Natural killer cell treated with Interleukin-12 subunit alpha and Interleukin-12 subunit beta and Interleukin-15 and Interleukin-18, amount 100 ng/mL, for 72 hours (primary cell): ENCODE results near the gene RHOXF1. TPM values are rescaled to one million over a fixed set of nuclear protein-coding genes. Genes with fewer than 3 reads are reported as not detected.
"Not testable (repeated sequence)": the region's sequence is repeated elsewhere in the genome, so short reads cannot be mapped to it uniquely, and the experiment has no call there.

Experiments used
- ATAC-seq, 2 donors: fragments of 150-1000 bp; cut with Tn5 transposase in 1 of 2; sonication (Bioruptor Pico), chemical (Tn5 transposase) in 1 of 2; 2 replicates each; pipeline ENCODE4 v1.10.0; 2021
- DNase-seq: peaks from one replicate; pipeline ENCODE4 v3.0.0; 2022; ENCODE audit warnings: low spot score
- H3K27ac Mint-ChIP-seq, 2 donors: 1 replicate in 1 of 2; 2 replicates in 1 of 2; pipeline ENCODE4 v1.8.0; 2022; ENCODE audit warnings: mixed read lengths in 2 of 2, mild to moderate bottlenecking in 1 of 2, moderate library complexity in 1 of 2
- H3K27me3 Mint-ChIP-seq, 2 donors: 1 replicate in 1 of 2; 2 replicates in 1 of 2; pipeline ENCODE4 v1.8.0; 2022; ENCODE audit warnings: mixed read lengths in 2 of 2
- H3K36me3 Mint-ChIP-seq: one replicate; pipeline ENCODE4 v1.8.0; 2022; ENCODE audit warnings: mixed read lengths
- H3K4me1 Mint-ChIP-seq, 2 donors: 1 replicate in 1 of 2; 2 replicates in 1 of 2; pipeline ENCODE4 v1.8.0; 2022; ENCODE audit warnings: low read depth in 2 of 2, mixed read lengths in 2 of 2, mild to moderate bottlenecking in 1 of 2
- H3K4me3 Mint-ChIP-seq: one replicate; pipeline ENCODE4 v1.8.0; 2022; ENCODE audit warnings: mixed read lengths
- H3K9me3 Mint-ChIP-seq: 2 replicates; pipeline ENCODE4 v1.8.0; 2022; ENCODE audit warnings: mixed read lengths
- total RNA-seq, 2 donors: library from RNA; stranded (reverse); gene quantifications; one replicate each; pipeline ENCODE4 v1.2.3, GENCODE V29; 2022

The RHOXF1 gene, protein sequence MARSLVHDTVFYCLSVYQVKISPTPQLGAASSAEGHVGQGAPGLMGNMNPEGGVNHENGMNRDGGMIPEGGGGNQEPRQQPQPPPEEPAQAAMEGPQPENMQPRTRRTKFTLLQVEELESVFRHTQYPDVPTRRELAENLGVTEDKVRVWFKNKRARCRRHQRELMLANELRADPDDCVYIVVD
- total RNA-seq: not detected

DNA sequence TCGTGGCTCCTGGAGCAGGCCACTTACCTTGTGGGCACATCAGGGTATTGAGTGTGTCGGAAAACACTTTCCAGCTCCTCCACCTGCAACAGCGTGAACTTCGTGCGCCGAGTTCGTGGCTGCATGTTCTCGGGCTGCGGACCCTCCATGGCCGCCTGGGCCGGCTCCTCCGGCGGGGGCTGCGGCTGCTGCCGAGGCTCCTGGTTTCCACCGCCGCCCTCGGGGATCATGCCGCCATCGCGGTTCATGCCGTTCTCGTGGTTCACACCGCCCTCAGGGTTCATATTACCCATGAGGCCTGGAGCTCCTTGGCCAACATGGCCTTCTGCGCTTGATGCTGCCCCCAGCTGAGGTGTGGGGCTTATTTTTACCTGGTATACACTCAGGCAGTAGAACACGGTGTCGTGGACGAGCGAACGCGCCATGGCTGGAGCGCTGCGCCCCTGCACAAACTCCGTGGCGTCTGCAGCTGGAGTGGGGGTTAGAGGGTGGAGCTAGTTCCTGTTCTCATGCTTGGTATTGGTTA is at the start of gene RHOXF1:
Gene RHOXF1, minus strand, starts transcription at position 476 of the 526 bp plus-strand sequence. Its CDS starts 51 bp downstream, at position 425.
- H3K36me3 Mint-ChIP-seq: no peaks in the 10 kb centered on the region
- peaks cover 0 to 3% of the 10 kb centered on the region in 2 donors for H3K27me3 Mint-ChIP-seq
- DNase-seq (no peak), ATAC-seq (no peak)
- no peaks in the 10 kb centered on the region for H3K9me3 Mint-ChIP-seq
- H3K4me1 Mint-ChIP-seq: no peaks in the 10 kb centered on the region
- H3K4me3 Mint-ChIP-seq: no peak within 1 kb of the TSS
- no peak within 1 kb of the TSS for H3K27ac Mint-ChIP-seq

DNA sequence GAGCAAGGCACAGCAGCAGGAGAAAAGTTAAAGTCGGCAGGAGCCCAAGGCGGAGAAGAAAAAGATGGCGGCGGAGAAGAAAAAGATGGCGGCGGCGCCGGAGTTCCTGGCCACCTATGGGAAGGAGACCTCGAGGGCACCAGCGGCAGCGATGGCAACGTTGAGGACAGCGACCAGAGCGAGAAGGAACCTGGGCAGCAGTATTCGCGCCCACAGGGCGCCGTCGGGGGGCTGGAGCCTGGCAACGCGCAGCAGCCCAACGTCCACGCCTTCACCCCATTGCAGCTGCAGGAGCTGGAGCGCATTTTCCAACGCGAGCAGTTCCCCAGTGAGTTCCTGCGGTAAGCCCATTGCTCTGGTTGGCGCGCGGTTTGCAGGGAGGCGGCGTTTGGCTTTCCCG is 43.4 kb upstream of the RHOXF1 start:
- H3K27me3 Mint-ChIP-seq, H3K4me1 Mint-ChIP-seq, H3K9me3 Mint-ChIP-seq, H3K27ac Mint-ChIP-seq, H3K36me3 Mint-ChIP-seq, DNase-seq, H3K4me3 Mint-ChIP-seq, ATAC-seq: not testable (repeated sequence)

DNA sequence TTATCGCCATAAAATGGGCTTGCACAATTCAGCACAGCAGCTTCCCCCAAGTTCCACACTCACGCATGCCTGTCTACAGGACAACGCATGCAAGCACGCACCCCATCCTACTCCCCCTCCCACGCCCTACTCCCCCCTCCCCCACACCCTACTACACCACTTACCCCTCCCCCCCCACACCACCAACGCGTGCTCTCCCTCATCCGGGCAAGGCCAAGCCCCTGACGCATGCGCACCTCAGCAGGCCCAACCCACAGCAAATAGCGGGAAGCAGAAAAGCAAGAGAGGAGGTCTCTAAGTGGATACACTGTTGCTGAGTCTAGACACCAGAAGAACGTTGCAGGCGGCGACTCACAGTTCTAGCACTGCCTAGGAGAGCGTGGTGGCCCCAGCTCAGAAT is 42.6 kb upstream of the RHOXF1 start, which contains the start of gene RHOXF2:
Gene RHOXF2, plus strand, starts transcription at position 301 of the 400 bp plus-strand sequence. CDS start 138 bp downstream, outside the sequence.
- DNase-seq, ATAC-seq, H3K27me3 Mint-ChIP-seq, H3K4me1 Mint-ChIP-seq, H3K4me3 Mint-ChIP-seq, H3K27ac Mint-ChIP-seq, H3K36me3 Mint-ChIP-seq, H3K9me3 Mint-ChIP-seq: not testable (repeated sequence)

DNA sequence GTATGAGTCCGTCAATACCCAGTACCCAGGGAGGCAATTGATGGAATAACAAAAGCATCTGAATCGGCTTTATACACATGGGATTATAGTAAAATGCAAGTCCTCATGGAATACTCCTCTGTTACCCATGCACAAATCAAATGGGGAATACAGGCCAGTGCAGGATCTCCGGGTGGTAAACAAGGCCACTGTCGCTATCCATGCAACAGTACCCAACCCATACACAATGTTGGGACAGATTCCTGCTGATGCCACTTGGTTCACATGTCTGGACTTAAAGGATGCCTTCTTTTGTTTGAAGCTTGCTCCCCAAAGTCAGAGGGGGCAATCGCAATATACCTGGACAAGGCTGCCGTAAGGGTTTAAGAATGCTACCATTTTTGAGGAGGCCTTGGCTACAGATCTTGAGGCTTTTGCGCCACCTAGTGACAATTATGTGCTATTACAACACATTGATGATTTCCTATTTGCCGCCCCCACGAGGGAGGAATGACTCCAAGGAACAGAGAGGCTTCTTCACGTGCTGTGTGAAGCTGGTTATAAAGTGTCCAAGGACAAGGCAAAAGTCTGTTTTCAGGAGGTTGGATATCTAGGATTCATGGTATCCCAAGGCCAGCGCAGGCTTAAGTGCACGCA is 34.5 kb upstream of the RHOXF1 start:
- not testable (repeated sequence) for H3K36me3 Mint-ChIP-seq, H3K9me3 Mint-ChIP-seq, DNase-seq, H3K27ac Mint-ChIP-seq, H3K4me3 Mint-ChIP-seq, H3K27me3 Mint-ChIP-seq
- ATAC-seq: peak in 1 of 2 donors; percentile 55
- H3K4me1 Mint-ChIP-seq: peaks cover 20 to 21% of the 10 kb centered on the region in 2 donors

DNA sequence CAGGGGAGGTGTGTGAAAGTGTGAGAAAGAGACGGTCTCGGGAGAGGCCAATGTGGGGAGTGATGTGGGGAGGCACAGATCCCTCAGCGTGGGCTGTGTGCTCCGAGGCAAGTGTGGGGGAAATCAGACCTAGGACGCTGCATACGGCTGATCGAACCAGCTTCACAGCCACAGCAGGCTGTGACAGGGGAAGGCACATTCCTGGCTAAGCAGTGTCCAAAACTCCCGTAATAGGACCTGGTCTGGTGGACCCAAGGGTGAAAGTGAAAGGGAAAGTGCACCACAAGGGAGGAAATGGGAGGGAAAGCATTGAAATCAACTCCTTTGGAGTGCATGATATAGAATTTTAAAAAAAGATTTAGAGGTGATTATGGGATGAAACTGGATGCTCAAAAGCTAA is 31.8 kb upstream of the RHOXF1 start:
- DNase-seq (no peak), ATAC-seq (peak in 1 of 2 donors; percentile 32)
- Mint-ChIP-seq H3K27ac (no peak overlapping the region), H3K9me3 (no peaks in the 10 kb centered on the region), H3K27me3 (peaks cover 0 to 6% of the 10 kb centered on the region in 2 donors), H3K36me3 (no peaks in the 10 kb centered on the region), H3K4me1 (peaks cover 28 to 34% of the 10 kb centered on the region in 2 donors), H3K4me3 (no peak overlapping the region)

DNA sequence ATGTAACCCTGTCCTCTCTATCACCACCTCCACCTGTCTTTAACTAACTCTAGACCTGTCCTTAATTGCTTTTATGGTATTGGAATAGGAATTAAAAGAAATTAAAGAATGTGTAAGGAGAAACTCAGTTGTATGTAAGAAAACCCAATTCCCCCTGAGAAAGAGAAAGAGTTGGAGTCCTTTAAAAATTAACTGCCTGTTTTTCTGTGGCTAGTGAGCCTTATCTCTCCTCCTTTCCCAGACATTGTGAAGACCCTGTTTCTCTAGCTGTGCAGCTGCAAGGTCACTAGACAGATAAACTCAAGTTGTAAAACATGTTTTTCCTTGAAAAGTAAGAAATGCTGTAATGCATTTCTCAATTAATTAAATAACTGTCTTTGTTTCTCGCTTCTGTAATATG is 30.6 kb upstream of the RHOXF1 start:
- H3K36me3 Mint-ChIP-seq, H3K9me3 Mint-ChIP-seq, H3K27me3 Mint-ChIP-seq, DNase-seq, H3K4me3 Mint-ChIP-seq, ATAC-seq: not testable (repeated sequence)
- Mint-ChIP-seq H3K27ac (peak overlapping the region in 1 of 2 donors; percentile 21), H3K4me1 (peaks cover 28 to 41% of the 10 kb centered on the region in 2 donors)

DNA sequence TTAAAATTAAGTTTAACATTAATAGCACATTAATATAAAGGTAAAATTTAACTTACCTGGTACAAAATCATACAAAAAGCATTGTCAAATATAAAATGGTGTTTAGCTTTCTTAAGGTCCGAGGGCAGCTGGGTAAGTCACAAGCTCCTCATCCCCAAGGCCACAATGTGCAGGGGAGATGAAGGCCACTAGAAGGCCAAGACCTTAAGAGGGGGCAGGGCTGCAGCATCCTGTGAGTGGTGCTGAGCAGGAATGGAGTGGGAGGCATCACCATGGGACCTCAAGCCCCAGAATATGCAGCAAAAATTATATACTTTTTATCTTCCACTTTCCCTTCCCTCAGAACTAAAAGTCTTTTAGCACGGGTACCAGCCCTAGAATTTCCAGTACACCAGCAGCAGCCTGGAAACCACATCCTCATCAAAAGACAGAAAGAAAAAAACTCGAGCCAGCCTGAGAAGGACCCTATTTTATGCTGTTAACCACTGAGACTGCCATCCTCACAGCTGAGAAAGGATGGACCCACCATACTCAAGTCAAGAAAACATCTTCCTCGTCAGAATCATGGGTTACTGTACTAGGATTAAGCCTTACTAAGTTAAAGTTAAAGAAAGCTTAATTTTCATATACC is 29.7 kb upstream of the RHOXF1 start:
- Mint-ChIP-seq H3K27ac (peak overlapping the region in 1 of 2 donors; percentile 21), H3K4me1 (peaks cover 28 to 47% of the 10 kb centered on the region in 2 donors), H3K36me3 (no peaks in the 10 kb centered on the region), H3K27me3 (peaks cover 0 to 9% of the 10 kb centered on the region in 2 donors), H3K9me3 (no peaks in the 10 kb centered on the region), H3K4me3 (no peak overlapping the region)
- DNase-seq (no peak), ATAC-seq (peak in 1 of 2 donors; percentile 71)

DNA sequence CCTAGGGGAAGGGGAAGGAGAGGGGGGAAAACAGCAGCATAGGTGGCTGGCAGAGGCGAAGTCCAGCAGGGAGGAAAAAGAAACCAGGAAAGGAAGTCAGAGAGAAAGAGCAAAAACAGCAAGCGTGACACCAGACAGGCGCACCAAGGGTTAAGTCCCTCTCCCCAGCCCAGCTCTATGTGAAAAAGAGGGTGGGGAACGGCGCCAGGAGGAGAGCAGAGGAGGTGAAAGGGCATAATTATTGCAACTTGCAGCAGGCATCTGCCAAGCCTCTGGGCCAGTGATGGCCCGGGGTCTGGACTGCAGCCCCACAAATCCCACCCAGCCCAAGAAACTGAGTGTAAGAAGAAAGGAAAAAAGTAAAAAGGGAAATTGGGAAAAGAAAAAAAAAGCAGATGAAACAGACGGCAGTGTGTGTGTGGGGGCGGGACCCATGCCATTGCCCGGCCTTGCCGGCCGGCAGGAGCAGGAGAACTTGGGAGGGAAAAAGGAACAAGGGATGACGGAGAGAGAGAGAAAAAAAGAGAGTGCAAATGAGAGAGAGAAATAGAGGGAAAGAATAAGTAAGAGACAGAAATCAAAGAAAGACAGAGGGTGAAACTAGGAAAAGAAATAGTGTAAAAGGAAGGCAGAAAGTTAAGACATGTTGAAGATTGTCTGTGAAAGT is 28.6 kb upstream of the RHOXF1 start:
- Mint-ChIP-seq H3K9me3 (no peaks in the 10 kb centered on the region), H3K4me3 (no peak overlapping the region), H3K27ac (peak overlapping the region; percentile 30 to 71), H3K27me3 (peaks cover 0 to 9% of the 10 kb centered on the region in 2 donors), H3K4me1 (peaks cover 28 to 47% of the 10 kb centered on the region in 2 donors), H3K36me3 (no peaks in the 10 kb centered on the region)
- no peak for ATAC-seq
- no peak for DNase-seq

DNA sequence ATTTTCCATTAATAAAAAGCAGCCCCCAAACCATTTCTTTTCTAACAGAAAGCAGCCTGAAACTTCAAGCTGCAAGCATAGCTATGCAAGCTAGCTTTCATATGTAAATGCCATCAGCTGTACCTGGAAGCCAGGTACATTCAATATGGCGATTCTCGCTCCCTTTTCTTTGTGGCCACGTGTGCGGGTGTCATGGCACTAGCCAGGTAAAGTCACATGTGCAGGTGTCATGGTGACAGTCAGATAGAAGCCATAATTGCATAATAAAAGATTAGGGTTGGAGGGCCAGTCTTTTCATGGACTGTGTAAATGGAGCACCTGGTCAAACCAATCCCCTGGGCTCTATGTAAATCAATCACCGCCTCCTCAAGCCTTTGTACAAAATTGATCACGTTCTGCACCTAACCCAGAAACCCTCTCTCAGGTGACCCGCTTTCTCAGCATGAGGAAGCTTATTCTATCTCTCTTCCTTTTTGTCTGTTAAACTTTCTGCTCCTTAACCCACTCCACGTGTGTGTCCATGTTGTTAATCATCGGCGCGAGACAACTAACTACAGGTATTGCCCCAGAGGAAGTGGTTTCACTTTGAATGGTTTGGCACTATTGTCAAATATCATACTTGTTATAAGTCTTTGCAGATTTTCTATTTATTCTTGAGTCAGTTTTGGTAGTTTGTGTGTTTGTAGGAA is 24.7 kb upstream of the RHOXF1 start:
- no peaks in the 10 kb centered on the region for H3K36me3 Mint-ChIP-seq
- no peak overlapping the region for H3K4me3 Mint-ChIP-seq
- H3K27ac Mint-ChIP-seq: no peak overlapping the region
- no peak for DNase-seq
- H3K27me3 Mint-ChIP-seq: peaks cover 0 to 9% of the 10 kb centered on the region in 2 donors
- H3K4me1 Mint-ChIP-seq: peaks cover 10 to 27% of the 10 kb centered on the region in 2 donors
- H3K9me3 Mint-ChIP-seq: no peaks in the 10 kb centered on the region
- no peak for ATAC-seq

DNA sequence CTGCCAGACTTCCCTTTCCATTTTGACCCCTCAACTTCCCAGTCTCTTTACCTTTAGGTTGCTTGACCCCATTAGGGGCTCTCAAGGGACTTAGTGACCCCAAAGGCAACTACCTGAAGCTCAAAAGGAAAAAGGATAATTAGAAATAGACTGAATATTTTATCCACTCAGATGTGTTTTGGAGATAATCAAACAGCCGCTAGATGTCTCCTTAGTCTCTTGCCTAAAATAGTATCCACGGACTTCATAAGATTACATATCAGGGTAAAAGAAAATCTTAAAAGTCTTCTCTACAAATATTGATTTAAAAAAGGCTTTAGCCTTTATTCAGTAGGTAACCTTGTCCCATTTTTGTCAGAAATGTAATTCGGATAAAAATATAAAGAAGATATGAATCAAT is 21.7 kb upstream of the RHOXF1 start:
- H3K4me3 Mint-ChIP-seq: no peak overlapping the region
- peaks cover 0 to 5% of the 10 kb centered on the region in 2 donors for H3K27me3 Mint-ChIP-seq
- H3K36me3 Mint-ChIP-seq: no peaks in the 10 kb centered on the region
- H3K27ac Mint-ChIP-seq: no peak overlapping the region
- DNase-seq: no peak
- ATAC-seq: no peak
- peaks cover 0 to 12% of the 10 kb centered on the region in 2 donors for H3K4me1 Mint-ChIP-seq
- H3K9me3 Mint-ChIP-seq: no peaks in the 10 kb centered on the region

DNA sequence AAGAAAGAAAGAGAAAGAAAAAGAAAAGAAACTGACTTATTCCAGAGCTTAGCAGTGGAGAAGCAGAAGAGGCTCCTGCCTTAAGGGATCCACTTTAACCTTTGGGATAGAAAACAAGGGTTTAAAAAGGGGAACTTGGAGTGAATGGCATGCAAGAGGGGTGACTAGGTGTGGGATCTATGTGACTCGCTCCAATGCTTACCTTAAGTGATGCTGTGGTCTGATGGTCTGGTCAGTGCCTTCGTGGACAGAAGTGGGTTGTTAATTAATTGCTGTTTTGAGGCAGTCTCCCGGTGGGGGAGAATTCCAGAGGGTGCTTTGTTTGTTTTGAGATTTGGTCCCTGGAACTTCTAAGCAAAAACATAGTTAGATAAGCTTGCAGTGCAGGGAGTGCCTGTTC is 21.1 kb upstream of the RHOXF1 start:
- Mint-ChIP-seq H3K27me3 (peaks cover 0 to 4% of the 10 kb centered on the region in 2 donors), H3K4me3 (no peak overlapping the region), H3K36me3 (no peaks in the 10 kb centered on the region), H3K9me3 (no peaks in the 10 kb centered on the region), H3K4me1 (peaks cover 0 to 10% of the 10 kb centered on the region in 2 donors), H3K27ac (no peak overlapping the region)
- ATAC-seq: no peak
- no peak for DNase-seq

DNA sequence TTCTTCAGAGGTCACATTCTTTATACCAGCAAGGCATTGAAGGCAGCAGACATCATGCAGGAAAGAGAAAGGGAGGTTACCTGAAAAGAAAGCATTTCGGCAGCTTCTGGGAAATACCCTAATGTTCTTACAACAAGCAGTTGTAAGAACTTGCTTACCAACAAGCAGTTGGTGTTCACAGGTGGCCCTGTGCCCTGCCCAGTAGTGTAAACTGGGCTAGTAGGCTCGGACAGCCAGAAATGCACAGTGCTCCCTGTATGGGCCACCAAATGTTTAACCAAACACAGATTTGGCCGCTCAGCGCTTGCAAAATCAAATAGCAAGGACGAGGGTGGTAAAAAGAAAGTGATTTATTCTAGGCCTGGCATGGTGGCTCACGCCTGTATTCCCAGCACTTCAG is 20.4 kb upstream of the RHOXF1 start:
- Mint-ChIP-seq H3K9me3 (no peaks in the 10 kb centered on the region), H3K27me3 (peaks cover 0 to 4% of the 10 kb centered on the region in 2 donors), H3K27ac (no peak overlapping the region), H3K4me3 (no peak overlapping the region), H3K36me3 (no peaks in the 10 kb centered on the region), H3K4me1 (peaks cover 0 to 4% of the 10 kb centered on the region in 2 donors)
- no peak for ATAC-seq
- DNase-seq: no peak

DNA sequence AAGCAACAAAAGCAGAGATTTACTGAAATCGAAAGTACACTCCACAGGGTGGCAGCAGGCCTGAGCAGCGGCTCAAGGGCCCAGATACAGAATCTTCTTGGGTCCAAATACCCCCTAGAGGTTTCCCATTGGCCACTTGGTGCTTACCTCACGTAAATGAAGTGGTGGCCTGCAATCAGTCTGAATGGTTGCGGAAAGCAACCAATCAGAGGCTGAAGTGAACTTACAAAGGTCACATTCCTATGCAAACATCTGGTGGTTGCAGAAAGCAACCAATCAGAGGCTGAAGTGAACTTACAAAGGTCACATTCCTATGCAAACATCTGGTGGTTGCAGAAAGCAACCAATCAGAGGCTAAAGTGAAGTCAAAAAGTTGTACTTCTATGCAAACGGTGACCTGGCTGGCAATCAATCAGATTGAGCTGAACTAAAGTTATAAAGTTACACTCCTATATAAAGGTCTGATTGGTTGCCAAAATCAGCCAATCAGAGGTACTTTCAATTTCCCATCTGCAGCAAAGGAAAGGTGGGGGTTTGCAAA is 12.7 kb upstream of the RHOXF1 start:
- not testable (repeated sequence) for H3K4me3 Mint-ChIP-seq, H3K9me3 Mint-ChIP-seq, H3K36me3 Mint-ChIP-seq, DNase-seq, ATAC-seq, H3K27ac Mint-ChIP-seq, H3K4me1 Mint-ChIP-seq, H3K27me3 Mint-ChIP-seq
